GM12878 (cell line): ENCODE measurements around the gene ATL2. TPM values are rescaled to one million over a fixed set of nuclear protein-coding genes. Genes with fewer than 3 reads are reported as not detected.
A peak's percentile ranks its signal among the peaks of the same experiment; 100 is the strongest.

ENCODE experiments used
- ATAC-seq: fragments of 200-7000 bp; cut with Tn5 transposase; 3 replicates; pipeline ENCODE4 v1.9.1; 2020; ENCODE audit warnings: mild to moderate bottlenecking, moderate library complexity
- BruUV-seq: library from RNA; stranded (reverse); fragments of 400-500 nt; replicated peaks from 2 replicates; lab custom pipeline; 2021; lab: Mats Ljungman, UMichigan
- CTCF ChIA-PET: fragments of 300-600 bp; sonication (Branson Sonifier 250); formaldehyde crosslinking; extraction: SDS; loops from one replicate; lab custom pipeline; 2021; ENCODE audit warnings: inconsistent platforms; lab: Yijun Ruan, JAX
- POLR2A ChIA-PET: fragments of 350-600 bp; formaldehyde crosslinking; extraction: SDS; loops from one replicate; lab custom pipeline; 2021; ENCODE audit warnings: inconsistent platforms; lab: Charles Lee
- RAD21 ChIA-PET: fragments of 300-600 bp; sonication (Branson Sonifier 250); formaldehyde crosslinking; loops from one replicate; lab custom pipeline; 2023; ENCODE audit warnings: antibody characterized with exemption; ENCODE audit not compliant: unreplicated experiment; lab: Charles Lee
- SMC1A ChIA-PET: fragments of 300-600 bp; sonication (Branson Sonifier 250); formaldehyde crosslinking; loops from one replicate; lab custom pipeline; 2023; ENCODE audit not compliant: unreplicated experiment, uncharacterized antibody; lab: Charles Lee
- DNase-seq: peaks from one replicate; pipeline ENCODE4 v3.0.0-alpha.2; 2011; ENCODE audit warnings: low read depth, low spot score
- FAIRE-seq: peaks from 3 replicates; lab custom pipeline; 2011; peaks lifted over from hg19 to GRCh38; lab: Jason Lieb, UNC
- H2AFZ ChIP-seq: 2 replicates; pipeline ENCODE4 v1.6.0; 2011; ENCODE audit warnings: low read depth, low read length, control low read depth; ENCODE audit not compliant: control insufficient read depth
- H3K27ac ChIP-seq: 2 replicates; pipeline ENCODE4 v1.5.1; 2011; ENCODE audit warnings: control low read depth; ENCODE audit not compliant: control insufficient read depth, insufficient read depth
- H3K27me3 ChIP-seq, 2 experiments: replicated peaks in 1 of 2; 2 replicates each; pipeline versions ENCODE4 v1.6.0 to v1.6.1; 2011; ENCODE audit warnings: low read length in 1 of 2; ENCODE audit not compliant: control insufficient read depth in 2 of 2, insufficient read depth in 2 of 2
- H3K36me3 ChIP-seq, 2 experiments: 2 replicates each; pipeline ENCODE4 v1.5.1; 2011; ENCODE audit warnings: low read length in 1 of 2; ENCODE audit not compliant: control insufficient read depth in 2 of 2, insufficient read depth in 2 of 2
- H3K4me1 ChIP-seq: 2 replicates; pipeline ENCODE4 v1.6.1; 2011; ENCODE audit warnings: mild to moderate bottlenecking, low read length, moderate library complexity, mixed read lengths; ENCODE audit not compliant: control insufficient read depth, insufficient read depth
- H3K4me2 ChIP-seq: 2 replicates; pipeline ENCODE4 v1.6.0; 2011; ENCODE audit warnings: control low read depth; ENCODE audit not compliant: control insufficient read depth, insufficient read depth
- H3K4me3 ChIP-seq: fragments of 200-600 bp; sonication (generic); 2 replicates; pipeline ENCODE4 v1.5.1; 2016
- H3K79me2 ChIP-seq: 2 replicates; pipeline ENCODE4 v1.6.0; 2011; ENCODE audit warnings: low read length; ENCODE audit not compliant: control insufficient read depth, insufficient read depth
- H3K9ac ChIP-seq: 2 replicates; pipeline ENCODE4 v1.8.0; 2011; ENCODE audit warnings: low read length, control low read depth, mixed read lengths; ENCODE audit not compliant: control insufficient read depth, insufficient read depth
- H3K9me3 ChIP-seq: replicated peaks from 3 replicates; pipeline ENCODE4 v1.5.1; 2011; ENCODE audit warnings: mild to moderate bottlenecking, low read length; ENCODE audit not compliant: control insufficient read depth, insufficient read depth
- H4K20me1 ChIP-seq: 2 replicates; pipeline ENCODE4 v1.6.0; 2011; ENCODE audit not compliant: control insufficient read depth, insufficient read depth
- BCLAF1 ChIP-seq: fragments of 450-650 bp; IDR thresholded peaks from 2 replicates; pipeline ENCODE4 v1.6.1; 2017; ENCODE audit warnings: antibody characterized with exemption, mild to moderate bottlenecking, moderate library complexity
- CEBPB ChIP-seq, 2 experiments: fragments of 150-350 bp in 1 of 2; IDR thresholded peaks; 2 replicates each; pipeline ENCODE4 v1.6.1; 2012 to 2014; ENCODE audit warnings: low read depth in 2 of 2, low read length in 2 of 2, borderline replicate concordance in 1 of 2, inconsistent platforms in 1 of 2
- CHD4 ChIP-seq: fragments of 200-600 bp; sonication (generic); IDR thresholded peaks from 2 replicates; pipeline ENCODE4 v1.6.1; 2016; ENCODE audit warnings: mild to moderate bottlenecking
- DPF2 ChIP-seq: fragments of 450-650 bp; IDR thresholded peaks from 2 replicates; pipeline ENCODE4 v1.6.1; 2017; ENCODE audit warnings: mild to moderate bottlenecking
- FOS ChIP-seq: IDR thresholded peaks from 3 replicates; pipeline ENCODE4 v1.6.1; 2011; ENCODE audit warnings: borderline replicate concordance; ENCODE audit not compliant: insufficient read length; ENCODE audit errors: extremely low read depth
- GABPA ChIP-seq: IDR thresholded peaks from 2 replicates; pipeline ENCODE4 v1.6.1; 2014; ENCODE audit warnings: antibody characterized with exemption, low read depth, mild to moderate bottlenecking, inconsistent platforms
- IRF4 ChIP-seq: IDR thresholded peaks from 2 replicates; pipeline ENCODE4 v1.6.1; 2011; ENCODE audit warnings: low read depth, low read length
- JUNB ChIP-seq: IDR thresholded peaks from 2 replicates; pipeline ENCODE4 v1.6.1; 2016; ENCODE audit warnings: antibody characterized with exemption, mild to moderate bottlenecking
- MEF2B ChIP-seq: fragments of 450-650 bp; IDR thresholded peaks from 2 replicates; pipeline ENCODE4 v1.6.1; 2018; ENCODE audit warnings: mild to moderate bottlenecking, moderate library complexity; ENCODE audit not compliant: partially characterized antibody, poor library complexity, severe bottlenecking
- NFXL1 ChIP-seq: fragments of 450-650 bp; IDR thresholded peaks from 2 replicates; pipeline ENCODE4 v1.6.1; 2017; ENCODE audit warnings: antibody characterized with exemption, mild to moderate bottlenecking, borderline replicate concordance
- TARDBP ChIP-seq: IDR thresholded peaks from 2 replicates; pipeline ENCODE4 v1.6.1; 2016; ENCODE audit warnings: borderline replicate concordance
- WGBS: methylation state at CpG from one replicate; pipeline ENCODE4 v1.1.6; 2016; ENCODE audit warnings: low lambda C conversion rate; ENCODE audit not compliant: insufficient replicate concordance, insufficient coverage; ENCODE audit errors: missing lambda C conversion rate; 5-methylcytosine and 5-hydroxymethylcytosine counted together
- in situ Hi-C: fragments of 300-500 bp; cut with MboI; formaldehyde crosslinking; loops from 9 replicates; pipeline ENCODE4 v1.14.3; 2018; ENCODE audit warnings: mixed read lengths
- intact Hi-C: fragments of 100-400 bp; cut with micrococcal nuclease; formaldehyde crosslinking; loops from one replicate; pipeline ENCODE4 v1.14.2; 2022; ENCODE audit not compliant: unreplicated experiment
- polyA plus RNA-seq, 11 experiments: library from polyadenylated mRNA; depleted of rRNA in 4 of 11; unstranded in 6 of 11; stranded (reverse) in 5 of 11; fragments of >200 nt; fragmentation: Nextera tagmentation in 4 of 11; fragmentation: Illumina TruSeq in 1 of 11; extraction: Ambion mirVana in 4 of 11; extraction: Trizol in 1 of 11; gene quantifications; 1 replicate in 1 of 11; 2 replicates in 10 of 11; pipeline versions ENCODE4 v1.2.1 to v1.2.3, GENCODE V29; 2011 to 2016; ENCODE audit warnings: inconsistent platforms in 2 of 11, missing spikeins in 2 of 11, low read depth in 1 of 11
- total RNA-seq, 4 experiments: library from RNA; depleted of rRNA in 3 of 4; stranded (reverse); fragments of >200 nt in 3 of 4; fragmentation: Illumina TruSeq in 1 of 4; extraction: Trizol in 1 of 4; gene quantifications; 2 replicates each; pipeline versions ENCODE4 v1.2.1 to v1.2.3, GENCODE V29; 2013 to 2021
- TF ChIP-seq, protein P1 (sequence below): fragments of 450-650 bp; IDR thresholded peaks from 2 replicates; pipeline ENCODE4 v1.6.1; 2017; ENCODE audit warnings: mild to moderate bottlenecking, low read depth, inconsistent platforms; ENCODE audit not compliant: poor library complexity, severe bottlenecking
- TF ChIP-seq, protein P2 (sequence below): fragments of 450-650 bp; IDR thresholded peaks from 2 replicates; pipeline ENCODE4 v1.6.1; 2017; ENCODE audit warnings: mild to moderate bottlenecking, moderate library complexity
- TF ChIP-seq, protein P3 (sequence below): fragments of 450-650 bp; IDR thresholded peaks from 2 replicates; pipeline ENCODE4 v1.6.1; 2014; ENCODE audit warnings: mild to moderate bottlenecking

ATL2 gene
- total and polyA plus RNA-seq, 10 of the 15 experiments (the other 5 are each of a cell fraction or from before 2014, with no cell fraction given), result 8.6 to 51.5 (median 41.8) TPM

DNA sequence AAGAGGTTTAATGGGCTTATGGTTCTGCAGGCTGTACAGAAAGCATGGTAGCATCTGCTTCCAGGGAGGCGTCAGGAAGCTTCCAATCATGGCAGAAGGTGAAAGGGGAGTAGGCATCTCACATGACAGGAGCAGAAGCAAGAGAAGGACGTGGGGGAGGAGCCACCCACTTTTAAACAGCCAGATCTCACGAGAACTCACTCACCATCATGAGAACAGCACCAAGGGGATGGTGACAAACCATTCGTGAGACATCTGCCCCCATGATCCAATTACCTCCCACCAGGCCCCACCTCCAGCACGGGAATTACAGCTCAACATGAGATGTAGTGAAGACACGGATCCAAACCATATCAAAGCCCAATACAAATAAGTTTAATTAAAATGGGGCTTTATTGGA, 113.8 kb downstream of the ATL2 start:
- FAIRE-seq, result no peak
- DNase-seq, result no peak
- TF ChIP-seq JUNB (no peak), TARDBP (no peak), NFXL1 (no peak), DPF2 (no peak), CEBPB (IDR thresholded peaks at IDR 0.05; ENCODE audit: borderline replicate concordance in 1 of 2, low read depth in 2 of 2, low read length in 2 of 2) (no peak), BCLAF1 (no peak), CHD4 (no peak), GABPA (no peak), MEF2B (no peak), FOS (no peak), IRF4 (no peak)
- TF ChIP-seq, protein P1, sequence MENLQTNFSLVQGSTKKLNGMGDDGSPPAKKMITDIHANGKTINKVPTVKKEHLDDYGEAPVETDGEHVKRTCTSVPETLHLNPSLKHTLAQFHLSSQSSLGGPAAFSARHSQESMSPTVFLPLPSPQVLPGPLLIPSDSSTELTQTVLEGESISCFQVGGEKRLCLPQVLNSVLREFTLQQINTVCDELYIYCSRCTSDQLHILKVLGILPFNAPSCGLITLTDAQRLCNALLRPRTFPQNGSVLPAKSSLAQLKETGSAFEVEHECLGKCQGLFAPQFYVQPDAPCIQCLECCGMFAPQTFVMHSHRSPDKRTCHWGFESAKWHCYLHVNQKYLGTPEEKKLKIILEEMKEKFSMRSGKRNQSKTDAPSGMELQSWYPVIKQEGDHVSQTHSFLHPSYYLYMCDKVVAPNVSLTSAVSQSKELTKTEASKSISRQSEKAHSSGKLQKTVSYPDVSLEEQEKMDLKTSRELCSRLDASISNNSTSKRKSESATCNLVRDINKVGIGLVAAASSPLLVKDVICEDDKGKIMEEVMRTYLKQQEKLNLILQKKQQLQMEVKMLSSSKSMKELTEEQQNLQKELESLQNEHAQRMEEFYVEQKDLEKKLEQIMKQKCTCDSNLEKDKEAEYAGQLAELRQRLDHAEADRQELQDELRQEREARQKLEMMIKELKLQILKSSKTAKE, result no peak
- TF ChIP-seq, protein P2, sequence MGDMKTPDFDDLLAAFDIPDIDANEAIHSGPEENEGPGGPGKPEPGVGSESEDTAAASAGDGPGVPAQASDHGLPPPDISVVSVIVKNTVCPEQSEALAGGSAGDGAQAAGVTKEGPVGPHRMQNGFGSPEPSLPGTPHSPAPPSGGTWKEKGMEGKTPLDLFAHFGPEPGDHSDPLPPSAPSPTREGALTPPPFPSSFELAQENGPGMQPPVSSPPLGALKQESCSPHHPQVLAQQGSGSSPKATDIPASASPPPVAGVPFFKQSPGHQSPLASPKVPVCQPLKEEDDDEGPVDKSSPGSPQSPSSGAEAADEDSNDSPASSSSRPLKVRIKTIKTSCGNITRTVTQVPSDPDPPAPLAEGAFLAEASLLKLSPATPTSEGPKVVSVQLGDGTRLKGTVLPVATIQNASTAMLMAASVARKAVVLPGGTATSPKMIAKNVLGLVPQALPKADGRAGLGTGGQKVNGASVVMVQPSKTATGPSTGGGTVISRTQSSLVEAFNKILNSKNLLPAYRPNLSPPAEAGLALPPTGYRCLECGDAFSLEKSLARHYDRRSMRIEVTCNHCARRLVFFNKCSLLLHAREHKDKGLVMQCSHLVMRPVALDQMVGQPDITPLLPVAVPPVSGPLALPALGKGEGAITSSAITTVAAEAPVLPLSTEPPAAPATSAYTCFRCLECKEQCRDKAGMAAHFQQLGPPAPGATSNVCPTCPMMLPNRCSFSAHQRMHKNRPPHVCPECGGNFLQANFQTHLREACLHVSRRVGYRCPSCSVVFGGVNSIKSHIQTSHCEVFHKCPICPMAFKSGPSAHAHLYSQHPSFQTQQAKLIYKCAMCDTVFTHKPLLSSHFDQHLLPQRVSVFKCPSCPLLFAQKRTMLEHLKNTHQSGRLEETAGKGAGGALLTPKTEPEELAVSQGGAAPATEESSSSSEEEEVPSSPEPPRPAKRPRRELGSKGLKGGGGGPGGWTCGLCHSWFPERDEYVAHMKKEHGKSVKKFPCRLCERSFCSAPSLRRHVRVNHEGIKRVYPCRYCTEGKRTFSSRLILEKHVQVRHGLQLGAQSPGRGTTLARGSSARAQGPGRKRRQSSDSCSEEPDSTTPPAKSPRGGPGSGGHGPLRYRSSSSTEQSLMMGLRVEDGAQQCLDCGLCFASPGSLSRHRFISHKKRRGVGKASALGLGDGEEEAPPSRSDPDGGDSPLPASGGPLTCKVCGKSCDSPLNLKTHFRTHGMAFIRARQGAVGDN, result no peak
- TF ChIP-seq, protein P3, sequence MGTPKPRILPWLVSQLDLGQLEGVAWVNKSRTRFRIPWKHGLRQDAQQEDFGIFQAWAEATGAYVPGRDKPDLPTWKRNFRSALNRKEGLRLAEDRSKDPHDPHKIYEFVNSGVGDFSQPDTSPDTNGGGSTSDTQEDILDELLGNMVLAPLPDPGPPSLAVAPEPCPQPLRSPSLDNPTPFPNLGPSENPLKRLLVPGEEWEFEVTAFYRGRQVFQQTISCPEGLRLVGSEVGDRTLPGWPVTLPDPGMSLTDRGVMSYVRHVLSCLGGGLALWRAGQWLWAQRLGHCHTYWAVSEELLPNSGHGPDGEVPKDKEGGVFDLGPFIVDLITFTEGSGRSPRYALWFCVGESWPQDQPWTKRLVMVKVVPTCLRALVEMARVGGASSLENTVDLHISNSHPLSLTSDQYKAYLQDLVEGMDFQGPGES, result no peak
- ChIA-PET CTCF (interaction anchor here (4.5 kb wide), 1 partner anchor 11 kb away, joined by 26 read pairs; no protein-coding TSS in a partner anchor), POLR2A (interaction anchor here (0.5 kb wide), 2 partner anchors 11 to 1256 kb away, joined by 4 to 7 read pairs; no protein-coding TSS in a partner anchor), SMC1A (interaction anchor here (1.6 to 5.3 kb wide), 2 partner anchors 11 to 15 kb away, joined by 4 to 43 read pairs; no protein-coding TSS in a partner anchor), RAD21 (interaction anchor here (3.3 kb wide), 1 partner anchor 10 kb away, joined by 28 read pairs; no protein-coding TSS in a partner anchor)
- H4K20me1 ChIP-seq, result no peaks in the 10 kb centered on the region
- H3K9me3 ChIP-seq, result peaks cover 17% of the 10 kb centered on the region; the same call in 2 of the 3 replicates
- WGBS, result 41% methylated on average over 6 of the region's 6 CpGs
- H3K27ac ChIP-seq, result peak overlapping the region; percentile 78
- in situ Hi-C loops, result no loop called here
- no peak overlapping the region for H3K4me2 ChIP-seq
- H3K4me1 ChIP-seq, result peaks cover 32% of the 10 kb centered on the region
- no peak overlapping the region for H2AFZ ChIP-seq
- intact Hi-C loops, result loop anchor here (2.0 to 5.0 kb wide), 3 partner anchors 96 to 226 kb away; partner anchors contain the start of gene CYP1B1
- H3K9ac ChIP-seq, result no peak overlapping the region
- H3K27me3 ChIP-seq, result no peaks in the 10 kb centered on the region
- BruUV-seq, result no TSS peak
- no peaks in the 10 kb centered on the region for H3K79me2 ChIP-seq
- H3K4me3 ChIP-seq, result no peak overlapping the region
- no peak for ATAC-seq
- H3K36me3 ChIP-seq, result no peaks in the 10 kb centered on the region; a peak in 1 of 4 replicates
